Panc1 (cell line): ENCODE results near the gene SNAP47. TPM values are rescaled to one million over a fixed set of nuclear protein-coding genes. Genes with fewer than 3 reads are reported as not detected.

ENCODE experiments used
- ATAC-seq: fragments of 200-7000 bp; cut with Tn5 transposase; 2 replicates; pipeline ENCODE4 v1.9.1; 2020; ENCODE audit warnings: mild to moderate bottlenecking, moderate library complexity
- BruUV-seq: library from RNA; stranded (reverse); fragments of 400-500 nt; replicated peaks from 2 replicates; lab custom pipeline; 2021; lab: Mats Ljungman, UMichigan
- CTCF ChIA-PET: fragments of 300-600 bp; sonication (Branson Sonifier 250); formaldehyde crosslinking; loops from one replicate; lab custom pipeline; 2022; ENCODE audit warnings: antibody characterized with exemption; lab: Charles Lee
- POLR2A ChIA-PET: fragments of 300-600 bp; sonication (Branson Sonifier 250); formaldehyde crosslinking; loops from one replicate; lab custom pipeline; 2022; ENCODE audit warnings: antibody characterized with exemption; lab: Charles Lee
- DNase-seq: peaks from one replicate; pipeline ENCODE4 v3.0.0-alpha.2; 2010; ENCODE audit warnings: low read depth, low spot score
- H3K27ac ChIP-seq: 2 replicates; pipeline ENCODE4 v1.5.1; 2011; ENCODE audit warnings: mild to moderate bottlenecking, low read length, inconsistent platforms
- H3K27me3 ChIP-seq: fragments of 200-500 bp; sonication (Bioruptor generic); 2 replicates; pipeline ENCODE4 v1.6.0; 2014; ENCODE audit warnings: low read length, inconsistent platforms; ENCODE audit not compliant: control insufficient read depth, insufficient read depth
- H3K36me3 ChIP-seq: fragments of 200-500 bp; sonication (Bioruptor generic); 2 replicates; pipeline ENCODE4 v1.5.1; 2014; ENCODE audit warnings: inconsistent platforms, mild to moderate bottlenecking, low read length, moderate library complexity; ENCODE audit not compliant: control insufficient read depth, insufficient read depth
- H3K4me1 ChIP-seq: 2 replicates; pipeline ENCODE4 v1.5.1; 2011; ENCODE audit warnings: inconsistent platforms, mild to moderate bottlenecking, low read length, moderate library complexity; ENCODE audit not compliant: control insufficient read depth, insufficient read depth
- H3K4me3 ChIP-seq, 2 experiments: 2 replicates each; pipeline ENCODE4 v1.5.1; 2011 to 2012; ENCODE audit warnings: low read depth in 2 of 2, low read length in 2 of 2, mild to moderate bottlenecking in 2 of 2, inconsistent platforms in 1 of 2, moderate library complexity in 1 of 2
- H3K9me3 ChIP-seq: fragments of 200-500 bp; sonication (Bioruptor generic); 2 replicates; pipeline ENCODE4 v1.5.1; 2014; ENCODE audit warnings: low read depth, mild to moderate bottlenecking, inconsistent platforms, low read length, moderate library complexity; ENCODE audit not compliant: control insufficient read depth, insufficient read depth
- POLR2AphosphoS5 ChIP-seq: IDR thresholded peaks from 2 replicates; pipeline ENCODE4 v1.6.1; 2012; ENCODE audit warnings: mild to moderate bottlenecking, low read depth, low read length, moderate library complexity
- SIN3A ChIP-seq: IDR thresholded peaks from 2 replicates; pipeline ENCODE4 v1.6.1; 2012; ENCODE audit warnings: low read depth, mild to moderate bottlenecking, low read length, moderate library complexity, borderline replicate concordance; ENCODE audit not compliant: insufficient read depth
- TCF7L2 ChIP-seq: IDR thresholded peaks from 2 replicates; pipeline ENCODE4 v1.6.1; 2011; ENCODE audit warnings: mild to moderate bottlenecking, low read depth, low read length, inconsistent platforms
- in situ Hi-C: cut with HindIII; loops from 2 replicates; pipeline ENCODE4 v1.10.0; 2016; ENCODE audit warnings: low sequenced_read_pairs, low pct_unique_long_range_greater_than_20kb
- intact Hi-C: fragments of 100-400 bp; cut with micrococcal nuclease; formaldehyde crosslinking; loops from one replicate; pipeline ENCODE4 v1.10.0; 2022; ENCODE audit not compliant: unreplicated experiment
- total RNA-seq: library from RNA; stranded (reverse); gene quantifications from one replicate; pipeline ENCODE4 v1.2.1, GENCODE V29; 2021; ENCODE audit not compliant: unreplicated experiment
- TF ChIP-seq, protein P1 (sequence below): fragments of 450-650 bp; IDR thresholded peaks from 2 replicates; pipeline ENCODE4 v1.5.1; 2017; ENCODE audit warnings: mild to moderate bottlenecking
- TF ChIP-seq, protein P2 (sequence below), 2 experiments: IDR thresholded peaks; 2 replicates each; pipeline ENCODE4 v1.6.1; 2011 to 2012; ENCODE audit warnings: low read depth in 2 of 2, control low read depth in 1 of 2, low read length in 1 of 2, mild to moderate bottlenecking in 1 of 2, moderate library complexity in 1 of 2; ENCODE audit not compliant: insufficient read depth in 1 of 2

The SNAP47 gene
- total RNA-seq, 1 experiment from 2014 or later, result 55.6 TPM

GRCh38 chr1:227741166-227741870, 6.1 kb downstream of the SNAP47 start:
- TF ChIP-seq, protein P1, sequence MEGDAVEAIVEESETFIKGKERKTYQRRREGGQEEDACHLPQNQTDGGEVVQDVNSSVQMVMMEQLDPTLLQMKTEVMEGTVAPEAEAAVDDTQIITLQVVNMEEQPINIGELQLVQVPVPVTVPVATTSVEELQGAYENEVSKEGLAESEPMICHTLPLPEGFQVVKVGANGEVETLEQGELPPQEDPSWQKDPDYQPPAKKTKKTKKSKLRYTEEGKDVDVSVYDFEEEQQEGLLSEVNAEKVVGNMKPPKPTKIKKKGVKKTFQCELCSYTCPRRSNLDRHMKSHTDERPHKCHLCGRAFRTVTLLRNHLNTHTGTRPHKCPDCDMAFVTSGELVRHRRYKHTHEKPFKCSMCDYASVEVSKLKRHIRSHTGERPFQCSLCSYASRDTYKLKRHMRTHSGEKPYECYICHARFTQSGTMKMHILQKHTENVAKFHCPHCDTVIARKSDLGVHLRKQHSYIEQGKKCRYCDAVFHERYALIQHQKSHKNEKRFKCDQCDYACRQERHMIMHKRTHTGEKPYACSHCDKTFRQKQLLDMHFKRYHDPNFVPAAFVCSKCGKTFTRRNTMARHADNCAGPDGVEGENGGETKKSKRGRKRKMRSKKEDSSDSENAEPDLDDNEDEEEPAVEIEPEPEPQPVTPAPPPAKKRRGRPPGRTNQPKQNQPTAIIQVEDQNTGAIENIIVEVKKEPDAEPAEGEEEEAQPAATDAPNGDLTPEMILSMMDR, result no peak
- TF ChIP-seq, protein P2, sequence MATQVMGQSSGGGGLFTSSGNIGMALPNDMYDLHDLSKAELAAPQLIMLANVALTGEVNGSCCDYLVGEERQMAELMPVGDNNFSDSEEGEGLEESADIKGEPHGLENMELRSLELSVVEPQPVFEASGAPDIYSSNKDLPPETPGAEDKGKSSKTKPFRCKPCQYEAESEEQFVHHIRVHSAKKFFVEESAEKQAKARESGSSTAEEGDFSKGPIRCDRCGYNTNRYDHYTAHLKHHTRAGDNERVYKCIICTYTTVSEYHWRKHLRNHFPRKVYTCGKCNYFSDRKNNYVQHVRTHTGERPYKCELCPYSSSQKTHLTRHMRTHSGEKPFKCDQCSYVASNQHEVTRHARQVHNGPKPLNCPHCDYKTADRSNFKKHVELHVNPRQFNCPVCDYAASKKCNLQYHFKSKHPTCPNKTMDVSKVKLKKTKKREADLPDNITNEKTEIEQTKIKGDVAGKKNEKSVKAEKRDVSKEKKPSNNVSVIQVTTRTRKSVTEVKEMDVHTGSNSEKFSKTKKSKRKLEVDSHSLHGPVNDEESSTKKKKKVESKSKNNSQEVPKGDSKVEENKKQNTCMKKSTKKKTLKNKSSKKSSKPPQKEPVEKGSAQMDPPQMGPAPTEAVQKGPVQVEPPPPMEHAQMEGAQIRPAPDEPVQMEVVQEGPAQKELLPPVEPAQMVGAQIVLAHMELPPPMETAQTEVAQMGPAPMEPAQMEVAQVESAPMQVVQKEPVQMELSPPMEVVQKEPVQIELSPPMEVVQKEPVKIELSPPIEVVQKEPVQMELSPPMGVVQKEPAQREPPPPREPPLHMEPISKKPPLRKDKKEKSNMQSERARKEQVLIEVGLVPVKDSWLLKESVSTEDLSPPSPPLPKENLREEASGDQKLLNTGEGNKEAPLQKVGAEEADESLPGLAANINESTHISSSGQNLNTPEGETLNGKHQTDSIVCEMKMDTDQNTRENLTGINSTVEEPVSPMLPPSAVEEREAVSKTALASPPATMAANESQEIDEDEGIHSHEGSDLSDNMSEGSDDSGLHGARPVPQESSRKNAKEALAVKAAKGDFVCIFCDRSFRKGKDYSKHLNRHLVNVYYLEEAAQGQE (IDR thresholded peaks at IDR 0.05; ENCODE audit: insufficient read depth in 1 of 2, low read depth in 2 of 2, low read length in 1 of 2), result no peak
- TF ChIP-seq SIN3A (no peak), TCF7L2 (no peak), POLR2AphosphoS5 (no peak)
- no TSS peak for BruUV-seq
- Histone ChIP-seq H3K27me3 (no peaks in the 10 kb centered on the region), H3K27ac (no peak overlapping the region), H3K36me3 (no peaks in the 10 kb centered on the region; the same call in 1 of the 2 replicates), H3K4me3 (no peak overlapping the region), H3K4me1 (no peaks in the 10 kb centered on the region; the same call in 1 of the 2 replicates), H3K9me3 (no peaks in the 10 kb centered on the region)
- CTCF ChIA-PET, result no interaction called here
- in situ Hi-C loops, result no loop called here
- no peak for DNase-seq
- no peak for ATAC-seq
- intact Hi-C loops, result no loop called here
- POLR2A ChIA-PET, result no interaction called here

- intact Hi-C loops, result no loop called here
- Histone ChIP-seq H3K9me3 (no peaks in the 10 kb centered on the region), H3K4me1 (no peaks in the 10 kb centered on the region; the same call in 1 of the 2 replicates), H3K36me3 (no peaks in the 10 kb centered on the region; the same call in 1 of the 2 replicates), H3K27ac (no peak overlapping the region), H3K27me3 (no peaks in the 10 kb centered on the region), H3K4me3 (no peak overlapping the region)
- no TSS peak for BruUV-seq
- TF ChIP-seq POLR2AphosphoS5, result no peak
- no peak for DNase-seq
- ATAC-seq, result peak; percentile 47; the same call in 1 of the 2 replicates
- POLR2A ChIA-PET, result no interaction called here
- in situ Hi-C loops, result no loop called here
- CTCF ChIA-PET, result no interaction called here
Observed at GRCh38 chr1:227742738-227743715, 7.8 kb downstream of the SNAP47 start.
